OCI-LY7 (cell line): Measurements from ENCODE around the gene CLEC2L. TPM values are rescaled to one million over a fixed set of nuclear protein-coding genes. Genes with fewer than 3 reads are reported as not detected.

ENCODE experiments used
- BruUV-seq: library from RNA; stranded (reverse); fragments of 400-500 nt; replicated peaks from 2 replicates; lab custom pipeline; 2021; lab: Mats Ljungman, UMichigan
- CTCF ChIA-PET: fragments of 300-600 bp; sonication (Branson Sonifier 250); formaldehyde crosslinking; loops from one replicate; lab custom pipeline; 2022; ENCODE audit warnings: antibody characterized with exemption; ENCODE audit not compliant: unreplicated experiment; lab: Charles Lee
- POLR2A ChIA-PET: fragments of 300-600 bp; sonication (Branson Sonifier 250); formaldehyde crosslinking; loops from one replicate; lab custom pipeline; 2022; ENCODE audit warnings: antibody characterized with exemption; lab: Charles Lee
- DNase-seq: peaks from one replicate; pipeline ENCODE4 v3.0.0-alpha.2; 2015; ENCODE audit warnings: low spot score
- H2AFZ ChIP-seq: fragments of 200-600 bp; sonication (generic), shearing (Covaris generic); 2 replicates; pipeline ENCODE4 v1.6.1; 2014; ENCODE audit warnings: mild to moderate bottlenecking, antibody characterized with exemption, low read length, moderate library complexity
- H3K27ac ChIP-seq: fragments of 200-600 bp; sonication (generic); 2 replicates; pipeline ENCODE4 v1.5.1; 2014; ENCODE audit warnings: mixed run types, low read depth, mild to moderate bottlenecking, moderate library complexity, low read length, inconsistent platforms; ENCODE audit not compliant: poor library complexity, severe bottlenecking
- H3K36me3 ChIP-seq: fragments of 200-600 bp; sonication (generic); 2 replicates; pipeline ENCODE4 v1.6.1; 2014; ENCODE audit warnings: mild to moderate bottlenecking, antibody characterized with exemption, low read length, moderate library complexity, mixed read lengths; ENCODE audit not compliant: insufficient read depth
- H3K4me1 ChIP-seq: fragments of 200-600 bp; sonication (generic); 2 replicates; pipeline ENCODE4 v1.5.1; 2014; ENCODE audit warnings: mild to moderate bottlenecking, low read length; ENCODE audit not compliant: insufficient read depth, poor library complexity, severe bottlenecking
- H3K4me2 ChIP-seq: fragments of 200-600 bp; sonication (generic); 2 replicates; pipeline ENCODE4 v1.6.1; 2014; ENCODE audit warnings: mild to moderate bottlenecking, low read length
- H3K4me3 ChIP-seq: fragments of 200-600 bp; sonication (generic); 2 replicates; pipeline ENCODE4 v1.5.1; 2014; ENCODE audit warnings: mild to moderate bottlenecking, low read depth, low read length; ENCODE audit not compliant: poor library complexity, severe bottlenecking
- H3K79me2 ChIP-seq: fragments of 200-600 bp; sonication (generic); 2 replicates; pipeline ENCODE4 v1.6.1; 2016; ENCODE audit warnings: low read depth, mild to moderate bottlenecking, low read length, moderate library complexity, mixed read lengths; ENCODE audit not compliant: insufficient read depth
- H3K9me2 ChIP-seq: fragments of 200-600 bp; sonication (generic); 2 replicates; pipeline ENCODE4 v1.6.1; 2016; ENCODE audit warnings: mild to moderate bottlenecking, low read length, mixed read lengths; ENCODE audit not compliant: insufficient read depth
- H3K9me3 ChIP-seq: fragments of 200-600 bp; sonication (generic); 2 replicates; pipeline ENCODE4 v1.6.1; 2014; ENCODE audit warnings: mild to moderate bottlenecking, mixed run types, low read length, mixed read lengths
- H4K20me1 ChIP-seq: fragments of 200-600 bp; sonication (generic); 2 replicates; pipeline ENCODE4 v1.6.1; 2014; ENCODE audit warnings: mild to moderate bottlenecking, antibody characterized with exemption, low read length, moderate library complexity, mixed read lengths; ENCODE audit not compliant: insufficient read depth
- CTCF ChIP-seq: fragments of 200-600 bp; sonication (generic); conservative IDR thresholded peaks from 2 replicates; pipeline ENCODE4 v1.5.1; 2014; ENCODE audit warnings: mild to moderate bottlenecking, antibody characterized with exemption, low read length, moderate library complexity, mixed read lengths
- EZH2phosphoT487 ChIP-seq: fragments of 200-600 bp; sonication (generic); IDR thresholded peaks from 2 replicates; pipeline ENCODE4 v1.6.1; 2018; ENCODE audit warnings: low read depth, borderline replicate concordance, mild to moderate bottlenecking, mixed run types, antibody characterized with exemption, low read length, moderate library complexity, mixed read lengths
- intact Hi-C: fragments of 100-400 bp; cut with micrococcal nuclease; formaldehyde crosslinking; loops from one replicate; pipeline ENCODE4 v1.10.0; 2022; ENCODE audit not compliant: unreplicated experiment
- total RNA-seq, 2 experiments: library from RNA; depleted of rRNA in 1 of 2; stranded (reverse); fragments of >200 nt in 1 of 2; shearing (Covaris generic) in 1 of 2; gene quantifications; 2 replicates each; pipeline ENCODE4 v1.2.3, GENCODE V29; 2014 to 2022

The CLEC2L gene
- total RNA-seq, 2 experiments from 2014 or later: not detected

- intact Hi-C loops: no loop called here
- TF ChIP-seq EZH2phosphoT487 (no peak), CTCF (no peak)
- Histone ChIP-seq H3K27ac (no peak overlapping the region), H3K4me1 (no peaks in the 10 kb centered on the region), H3K4me3 (no peak overlapping the region), H3K9me2 (no peaks in the 10 kb centered on the region), H3K36me3 (no peaks in the 10 kb centered on the region), H4K20me1 (no peaks in the 10 kb centered on the region), H3K79me2 (no peaks in the 10 kb centered on the region), H3K4me2 (no peak overlapping the region), H3K9me3 (no peaks in the 10 kb centered on the region), H2AFZ (no peak overlapping the region)
- POLR2A ChIA-PET: interaction anchor here (0.5 kb wide), 1 partner anchor 16 kb away, joined by 3 read pairs; no protein-coding TSS in a partner anchor
- no TSS peak for BruUV-seq
- DNase-seq: no peak
- CTCF ChIA-PET: no interaction called here
Measured at GRCh38 chr7:139576179-139576973, 52.9 kb downstream of the CLEC2L start.

- Histone ChIP-seq H4K20me1 (no peaks in the 10 kb centered on the region), H3K4me3 (no peak overlapping the region), H3K9me2 (no peaks in the 10 kb centered on the region), H2AFZ (no peak overlapping the region), H3K27ac (no peak overlapping the region), H3K36me3 (no peaks in the 10 kb centered on the region), H3K9me3 (no peaks in the 10 kb centered on the region), H3K4me2 (no peak overlapping the region), H3K79me2 (no peaks in the 10 kb centered on the region), H3K4me1 (no peaks in the 10 kb centered on the region)
- intact Hi-C loops: no loop called here
- TF ChIP-seq CTCF: no peak
- no peak for TF ChIP-seq EZH2phosphoT487
- POLR2A ChIA-PET: interaction anchor here (0.6 kb wide), 1 partner anchor 8 kb away, joined by 3 read pairs; no protein-coding TSS in a partner anchor
- CTCF ChIA-PET: no interaction called here
- no peak for DNase-seq
- BruUV-seq: no TSS peak
Measured at GRCh38 chr7:139580435-139580834, 57.0 kb downstream of the CLEC2L start.

GRCh38 chr7:139582130-139582650, 58.7 kb downstream of the CLEC2L start:
- H3K9me2 ChIP-seq: no peaks in the 10 kb centered on the region
- no peak overlapping the region for H3K4me3 ChIP-seq
- no TSS peak for BruUV-seq
- intact Hi-C loops: no loop called here
- H3K79me2 ChIP-seq: no peaks in the 10 kb centered on the region
- no peak overlapping the region for H3K4me2 ChIP-seq
- no peaks in the 10 kb centered on the region for H3K36me3 ChIP-seq
- ChIA-PET CTCF (no interaction called here), POLR2A (no interaction called here)
- no peaks in the 10 kb centered on the region for H3K9me3 ChIP-seq
- no peak overlapping the region for H3K27ac ChIP-seq
- no peak overlapping the region for H2AFZ ChIP-seq
- TF ChIP-seq CTCF: no peak
- no peak for TF ChIP-seq EZH2phosphoT487
- DNase-seq: no peak
- H4K20me1 ChIP-seq: no peaks in the 10 kb centered on the region
- no peaks in the 10 kb centered on the region for H3K4me1 ChIP-seq
